Measurements from ENCODE around the gene HDHD3.
"Not testable (repeated sequence)": the region's sequence is repeated elsewhere in the genome, so short reads cannot be mapped to it uniquely, and the experiment has no call there.

The HDHD3 gene, protein sequence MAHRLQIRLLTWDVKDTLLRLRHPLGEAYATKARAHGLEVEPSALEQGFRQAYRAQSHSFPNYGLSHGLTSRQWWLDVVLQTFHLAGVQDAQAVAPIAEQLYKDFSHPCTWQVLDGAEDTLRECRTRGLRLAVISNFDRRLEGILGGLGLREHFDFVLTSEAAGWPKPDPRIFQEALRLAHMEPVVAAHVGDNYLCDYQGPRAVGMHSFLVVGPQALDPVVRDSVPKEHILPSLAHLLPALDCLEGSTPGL

DNA sequence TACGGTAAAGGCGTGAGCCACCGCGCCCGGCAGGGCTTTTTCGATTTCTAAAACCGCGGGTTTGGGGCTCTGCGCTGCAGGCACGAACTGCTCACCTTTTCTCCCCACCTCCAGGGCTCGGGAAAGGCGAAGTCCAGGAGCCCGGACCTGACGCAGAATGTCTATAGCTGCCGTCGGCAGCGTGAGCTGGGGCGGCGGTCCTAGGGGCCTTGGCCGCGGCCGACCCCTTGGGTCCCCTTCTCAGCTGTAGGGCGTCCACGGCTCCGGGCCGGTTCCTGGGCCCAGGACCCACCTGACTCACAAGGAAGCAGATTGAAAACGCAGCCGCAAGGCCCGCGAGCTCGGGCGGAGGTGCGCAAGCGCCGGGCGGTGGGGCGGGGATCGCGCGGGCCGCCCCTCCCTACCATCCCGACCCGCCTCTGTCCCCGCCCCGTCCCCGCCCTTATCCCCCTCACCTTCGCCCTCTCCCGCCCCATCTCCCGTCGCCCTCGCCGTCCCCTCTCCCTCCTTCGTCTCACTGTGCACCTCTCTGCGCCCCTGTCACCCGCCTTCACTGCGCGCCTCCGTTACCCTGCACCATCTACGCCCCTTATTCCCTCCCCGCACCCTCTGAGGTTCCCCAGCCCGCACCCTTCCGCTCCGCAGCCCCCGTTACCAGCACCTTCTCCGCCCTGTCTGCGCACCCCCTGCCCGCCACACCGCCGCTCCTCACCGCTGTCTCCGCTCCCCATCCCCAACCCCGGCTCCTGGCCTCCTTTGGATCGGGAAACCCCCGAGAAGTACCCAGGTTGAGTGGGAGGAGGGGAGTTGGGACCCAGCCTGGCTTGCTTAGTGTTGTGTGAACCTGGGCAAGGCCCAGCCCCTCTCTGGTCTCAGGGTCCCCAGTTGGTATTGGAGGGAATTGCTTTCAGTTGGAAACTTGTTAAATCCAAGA is at the start of gene HDHD3:
Gene HDHD3 (minus strand): TSS at position 353 of the 934 bp plus-strand sequence. CDS start 2,632 bp downstream, outside the sequence.
- DNase-seq = peak; percentile 93

DNA sequence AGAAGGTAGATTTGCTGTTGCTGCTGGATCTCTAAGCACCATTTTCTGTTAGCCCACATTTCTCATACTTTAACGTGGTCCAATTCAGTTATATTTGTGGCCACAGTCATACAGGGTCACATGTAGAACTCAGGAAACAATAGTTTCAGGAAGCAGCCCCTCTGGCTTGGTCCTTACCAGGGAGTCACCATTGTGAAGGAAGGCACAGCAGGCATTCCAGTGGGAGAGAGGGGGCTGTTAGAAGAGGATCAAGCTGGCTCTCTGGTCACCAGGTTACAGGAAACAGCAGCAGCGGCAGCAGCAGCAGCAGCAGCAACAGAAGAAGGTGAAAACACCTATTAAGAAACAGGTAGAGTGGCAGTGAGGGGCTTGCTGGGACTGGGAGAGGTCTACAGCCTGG is 48.3 kb upstream of the HDHD3 start:
- DNase-seq = no peak

DNA sequence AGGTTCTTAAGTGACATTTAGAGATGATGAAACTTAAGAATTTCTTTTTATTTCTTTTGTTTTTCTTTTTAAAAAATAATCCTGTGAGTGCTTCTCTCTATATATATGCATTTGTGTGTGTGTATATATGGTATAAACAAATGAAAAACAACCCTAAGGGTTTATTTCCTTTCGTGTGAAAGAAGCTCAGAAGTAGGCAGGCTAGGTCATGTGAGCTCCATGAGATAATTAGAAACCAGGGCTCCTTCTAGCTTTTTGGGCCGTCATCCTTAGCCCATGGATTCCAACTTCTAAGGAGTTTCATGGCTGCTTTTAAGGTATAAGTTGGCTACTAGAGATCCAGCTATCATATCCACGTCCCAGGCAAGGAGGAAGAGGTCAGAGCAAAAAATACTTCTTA is 44.9 kb upstream of the HDHD3 start:
- DNase-seq = no peak

DNA sequence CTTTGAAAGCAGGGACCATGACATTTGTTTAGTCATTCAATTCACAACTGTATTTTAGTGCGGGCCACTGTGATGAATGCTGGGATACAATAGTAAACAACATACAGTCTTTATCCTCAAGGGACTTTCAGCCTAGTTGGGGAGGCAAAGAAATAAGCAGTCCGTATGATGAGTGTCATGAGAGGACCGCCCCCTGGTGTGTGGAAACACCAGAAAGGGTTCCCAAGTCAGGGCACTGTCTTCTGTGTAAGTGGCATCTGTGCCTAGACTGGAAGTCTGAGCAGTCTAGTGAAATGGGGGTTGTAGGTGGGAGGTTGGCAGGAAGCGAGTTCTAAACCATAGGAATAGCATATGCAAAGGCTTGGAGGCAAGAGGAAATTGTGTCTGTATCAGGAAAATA is 40.6 kb upstream of the HDHD3 start:
- peak; percentile 22 for DNase-seq

DNA sequence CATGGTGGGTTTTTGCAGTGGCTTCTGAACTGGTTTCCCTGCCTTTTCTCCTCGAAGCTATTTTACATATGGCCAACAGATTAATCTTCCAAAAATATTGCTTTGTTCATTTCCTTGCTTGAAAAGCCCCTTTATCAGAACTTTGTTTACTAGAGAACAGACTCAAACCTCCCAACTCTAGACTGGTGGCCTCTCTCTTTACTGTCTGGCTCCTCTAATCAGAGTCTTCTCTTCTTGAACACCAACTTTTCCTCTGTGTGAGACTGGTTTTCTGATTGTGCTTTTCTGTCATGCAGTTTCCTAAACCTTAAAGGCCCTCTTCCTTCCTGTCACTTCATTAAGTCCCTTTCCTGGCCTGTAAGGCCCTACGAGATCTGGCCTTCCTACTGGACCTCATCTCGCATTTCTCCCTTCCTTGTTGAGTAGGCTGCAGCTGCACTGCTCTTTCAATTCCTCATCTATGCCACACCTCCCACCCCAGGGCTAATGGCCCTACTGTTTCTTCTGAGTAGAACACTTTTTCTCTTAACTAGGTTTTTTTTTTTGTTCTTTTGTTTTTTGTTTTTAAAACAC is 39.4 kb upstream of the HDHD3 start:
- DNase-seq = no peak

DNA sequence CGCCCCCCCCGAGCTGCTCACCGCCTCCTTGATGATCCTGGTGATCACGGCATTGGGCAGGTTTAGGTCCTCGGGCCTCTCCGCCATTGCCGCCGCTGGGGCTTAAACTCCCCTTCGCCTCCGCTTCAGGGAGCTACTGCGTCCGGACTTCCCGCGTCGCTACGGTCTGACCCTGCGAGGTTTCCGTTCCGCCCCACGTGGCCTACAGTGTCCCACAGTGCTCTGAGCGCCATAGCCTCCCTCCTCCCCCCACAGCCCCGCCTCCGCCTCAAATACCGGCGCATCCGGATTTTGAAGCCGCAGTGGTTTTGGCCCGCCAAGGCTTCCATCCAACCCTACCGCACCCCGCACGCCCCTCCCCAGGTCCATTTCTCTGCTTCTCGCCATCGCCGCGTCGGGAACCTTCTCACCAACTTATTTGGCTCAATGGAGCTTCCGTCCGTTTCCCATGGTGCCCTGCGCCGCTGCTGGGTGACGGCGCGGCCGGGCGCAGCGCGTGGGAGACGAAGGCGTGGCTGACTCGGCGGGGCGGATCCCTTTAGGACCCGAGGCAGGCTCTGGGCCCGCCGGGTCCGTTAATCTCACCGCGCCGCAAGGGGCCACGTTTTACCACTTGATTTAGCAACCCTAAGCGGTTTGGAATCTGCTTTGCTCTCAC is 33.5 kb upstream of the HDHD3 start, which contains the start of the genes C9orf43 and POLE3:
Gene C9orf43 (plus strand): TSS at position 541 of the 658 bp plus-strand sequence. CDS start 2,747 bp downstream, outside the sequence.
Gene POLE3 (minus strand): TSS at position 469 of the 658 bp plus-strand sequence. CDS start 382 bp downstream, at position 87.
- peak; percentile 95 for DNase-seq

DNA sequence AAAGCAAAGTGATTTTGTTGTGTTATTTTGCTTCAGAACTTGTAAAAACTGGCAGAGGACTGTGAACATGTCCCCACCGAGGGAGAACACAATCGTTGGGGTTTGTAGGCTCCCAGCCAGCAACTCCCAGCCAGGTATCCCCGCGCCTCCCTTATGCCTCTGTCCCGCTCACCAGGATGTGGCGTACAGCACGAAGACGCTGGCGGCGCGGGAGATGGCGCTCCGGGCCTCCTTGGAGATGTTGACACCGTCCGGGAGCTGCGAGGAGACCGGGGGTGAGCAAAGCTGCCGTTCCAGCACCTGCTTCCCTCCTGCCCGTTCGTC is 33.1 kb upstream of the HDHD3 start:
- no peak for DNase-seq

DNA sequence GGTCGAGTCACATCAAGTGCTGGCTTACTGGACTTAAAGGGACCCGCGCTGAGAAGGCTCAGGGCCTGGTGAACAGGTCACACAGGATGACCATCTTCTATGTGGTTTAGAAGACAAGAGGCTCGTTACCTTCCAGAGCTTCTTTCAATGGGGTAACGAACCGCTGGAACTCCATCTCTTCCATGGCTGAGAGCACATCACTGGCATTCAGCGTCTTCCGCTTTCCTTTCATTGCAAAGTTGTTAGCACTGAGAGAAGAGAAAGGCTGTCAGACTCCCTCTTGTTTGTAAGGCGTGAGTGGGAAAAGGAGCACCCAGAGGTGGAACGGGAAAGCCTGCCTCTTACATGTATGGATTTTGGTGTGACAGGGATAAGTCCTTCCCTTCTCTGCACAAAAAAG is 32.7 kb upstream of the HDHD3 start:
- no peak for DNase-seq

DNA sequence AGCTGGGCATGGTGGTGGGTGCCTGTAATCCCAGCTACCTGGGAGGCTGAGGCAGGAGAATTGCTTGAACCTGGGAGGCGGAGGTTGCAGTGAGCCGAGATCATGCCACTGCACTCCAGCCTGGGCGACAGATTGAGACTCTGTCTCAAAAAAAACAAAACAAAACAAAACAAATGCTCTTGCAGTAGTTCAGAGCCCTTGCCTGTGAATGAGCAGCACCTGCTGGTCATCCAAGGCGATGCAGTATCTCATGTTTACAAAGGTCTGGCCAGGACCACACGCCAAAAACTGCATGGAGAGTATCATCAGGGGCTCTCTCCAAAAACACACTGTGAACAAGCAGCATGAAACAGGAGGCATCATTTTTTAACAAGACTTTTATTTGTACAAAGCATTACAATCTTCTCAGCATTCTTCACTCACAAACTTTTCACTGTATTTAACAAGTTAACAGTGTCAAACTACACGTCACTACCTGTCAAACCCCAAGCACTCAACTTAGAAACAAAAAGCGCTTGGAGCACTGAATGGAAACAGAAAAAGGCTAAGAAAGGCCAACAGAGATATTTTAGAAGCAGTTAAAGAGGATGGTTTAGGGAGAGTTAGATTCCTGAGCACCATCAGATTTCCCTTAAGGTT is 30.2 kb upstream of the HDHD3 start:
- peak; percentile 59 for DNase-seq

DNA sequence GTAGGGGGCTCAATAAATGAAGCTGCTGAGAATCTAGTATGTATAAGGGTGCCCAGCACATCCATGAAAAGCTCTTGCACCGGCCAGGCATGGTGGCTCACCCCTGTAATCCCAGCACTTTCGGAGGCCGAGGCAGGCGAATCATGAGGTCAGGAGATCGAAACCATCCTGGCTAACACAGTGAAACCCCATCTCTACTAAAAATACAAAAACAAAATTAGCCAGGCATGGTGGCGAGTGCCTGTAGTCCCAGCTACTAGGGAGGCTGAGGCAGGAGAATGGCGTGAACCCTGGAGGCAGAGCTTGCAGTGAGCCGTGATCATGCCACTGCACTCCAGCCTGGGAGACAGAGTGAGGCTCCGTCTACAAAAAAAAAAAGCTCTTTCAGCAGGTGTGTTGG is 29.6 kb upstream of the HDHD3 start:
- DNase-seq = not testable (repeated sequence)

DNA sequence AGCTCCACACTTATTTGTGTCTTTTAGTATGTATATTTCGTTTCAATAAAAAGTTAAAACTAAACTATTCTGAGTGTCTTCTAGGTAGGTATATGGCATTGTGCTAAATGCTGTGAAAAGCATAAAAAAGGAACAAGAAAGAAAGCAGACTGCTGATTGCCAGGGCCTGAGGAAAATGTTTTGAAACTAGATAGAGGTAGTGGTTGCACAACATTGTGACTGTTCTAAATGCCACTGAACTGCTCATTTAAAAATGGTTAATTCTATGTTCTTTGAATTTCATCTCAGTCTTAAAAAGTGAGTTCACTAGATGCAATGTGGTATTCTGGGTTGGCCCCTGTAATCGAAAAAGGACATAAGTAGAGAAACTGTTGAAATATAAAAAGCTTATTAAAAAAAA is 26.9 kb upstream of the HDHD3 start:
- no peak for DNase-seq

DNA sequence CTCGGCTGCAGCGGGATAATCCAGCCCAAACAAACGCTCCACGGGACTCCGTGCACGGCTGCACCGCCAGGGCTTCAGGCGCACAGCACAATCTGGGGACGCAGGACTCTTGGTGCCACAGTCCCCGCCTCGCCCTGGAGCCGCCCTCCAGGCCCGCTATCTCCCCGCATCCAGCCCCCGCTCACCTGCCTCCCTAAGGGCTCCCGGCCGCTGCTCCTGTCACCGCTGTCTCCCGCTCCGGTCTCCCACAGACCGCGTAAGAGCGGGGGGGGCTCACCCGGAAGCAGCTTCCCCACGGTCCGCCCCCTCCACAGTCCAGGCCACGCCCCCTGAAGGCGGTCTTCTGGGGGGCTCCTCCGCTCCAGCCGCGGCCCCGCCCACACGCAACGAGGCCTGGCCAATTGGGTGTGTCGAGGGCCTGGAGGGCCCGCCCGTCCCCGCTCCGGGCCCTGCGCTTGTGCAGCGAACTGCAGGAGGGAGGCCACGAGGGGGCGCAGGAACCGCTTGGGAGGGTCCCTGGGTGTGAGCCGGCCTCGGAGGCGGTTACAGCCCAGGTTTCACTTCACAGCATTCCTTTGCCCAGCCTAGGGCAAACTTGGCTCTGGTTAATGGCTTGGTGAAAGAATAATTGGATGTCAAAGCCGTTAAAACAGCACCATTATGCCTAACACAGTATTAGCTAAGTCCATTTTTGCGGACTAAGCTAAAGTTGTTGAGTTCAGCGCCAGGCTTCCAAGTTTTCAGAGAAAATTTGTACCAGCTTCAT is 24.4 kb upstream of the HDHD3 start, which contains the start of gene ALAD:
Gene ALAD (minus strand): TSS at position 258 of the 766 bp plus-strand sequence. CDS start 7,725 bp downstream, outside the sequence.
- DNase-seq = peak; percentile 100

DNA sequence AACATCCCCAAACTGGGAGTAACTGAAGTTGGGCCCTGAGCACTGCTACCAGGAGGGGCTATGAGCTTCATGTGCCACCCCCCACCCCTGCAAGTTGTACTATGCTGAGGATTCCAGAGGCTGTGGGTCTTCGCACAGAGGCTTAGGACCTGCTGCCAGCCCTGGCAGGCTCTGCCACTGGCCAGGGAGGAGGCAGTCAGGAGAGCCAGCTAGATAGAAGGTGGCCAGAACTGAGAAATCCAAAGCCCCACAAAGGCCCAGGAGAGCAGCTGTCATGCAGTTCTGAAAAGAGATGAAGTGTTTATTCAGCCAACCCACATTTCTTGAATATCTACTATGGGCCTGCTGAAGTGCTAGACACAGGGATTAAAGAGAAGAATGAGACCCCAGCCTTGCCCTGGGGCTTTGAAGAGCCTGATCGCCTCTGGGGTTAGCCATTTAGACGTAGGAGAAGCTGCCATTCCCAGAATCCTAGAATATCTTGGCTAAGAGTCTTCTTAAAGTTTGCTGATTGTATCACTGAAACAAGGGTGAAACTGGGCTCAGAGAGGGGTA is 22.9 kb upstream of the HDHD3 start:
- DNase-seq = no peak

DNA sequence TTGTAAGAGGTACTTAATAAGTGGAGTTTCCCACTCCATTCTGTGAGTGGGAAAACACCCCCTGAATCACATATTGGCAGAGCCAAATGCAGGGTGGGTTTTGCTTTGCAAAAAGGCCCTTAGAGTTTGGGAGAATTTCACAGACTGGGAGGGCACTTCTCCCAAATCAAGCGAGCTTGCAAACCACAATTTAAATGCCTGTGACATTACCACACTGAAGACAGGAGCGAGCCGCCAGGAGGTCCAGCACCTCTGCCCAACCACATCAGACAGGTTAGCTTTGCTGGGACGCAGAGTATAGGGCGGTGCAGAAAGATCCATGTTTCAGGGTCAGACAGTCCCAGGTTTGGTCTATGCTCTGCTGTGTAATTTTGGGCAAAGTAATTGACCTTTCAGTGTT is 22.0 kb upstream of the HDHD3 start:
- no peak for DNase-seq

DNA sequence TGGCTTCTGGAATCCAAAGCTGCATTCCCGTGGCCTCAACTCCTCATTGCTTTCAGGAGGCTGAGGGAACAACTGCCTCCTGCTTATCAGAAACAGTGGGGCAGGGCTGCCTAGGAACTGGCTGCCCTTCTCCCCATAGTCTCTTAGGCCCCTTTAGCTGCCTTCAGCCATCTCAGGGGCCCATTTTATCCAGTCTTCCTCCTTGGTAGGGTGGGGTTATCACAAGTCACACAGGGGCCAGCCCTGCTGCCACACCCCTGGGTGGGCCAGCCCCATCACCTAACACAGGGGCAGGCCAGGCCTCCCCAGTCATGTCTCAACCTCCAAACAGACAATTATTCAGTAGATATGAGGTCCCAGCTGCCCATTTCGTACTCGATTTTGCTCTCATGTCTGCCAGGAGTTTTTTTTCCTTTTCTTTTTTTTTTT is 20.4 kb upstream of the HDHD3 start:
- DNase-seq = no peak

DNA sequence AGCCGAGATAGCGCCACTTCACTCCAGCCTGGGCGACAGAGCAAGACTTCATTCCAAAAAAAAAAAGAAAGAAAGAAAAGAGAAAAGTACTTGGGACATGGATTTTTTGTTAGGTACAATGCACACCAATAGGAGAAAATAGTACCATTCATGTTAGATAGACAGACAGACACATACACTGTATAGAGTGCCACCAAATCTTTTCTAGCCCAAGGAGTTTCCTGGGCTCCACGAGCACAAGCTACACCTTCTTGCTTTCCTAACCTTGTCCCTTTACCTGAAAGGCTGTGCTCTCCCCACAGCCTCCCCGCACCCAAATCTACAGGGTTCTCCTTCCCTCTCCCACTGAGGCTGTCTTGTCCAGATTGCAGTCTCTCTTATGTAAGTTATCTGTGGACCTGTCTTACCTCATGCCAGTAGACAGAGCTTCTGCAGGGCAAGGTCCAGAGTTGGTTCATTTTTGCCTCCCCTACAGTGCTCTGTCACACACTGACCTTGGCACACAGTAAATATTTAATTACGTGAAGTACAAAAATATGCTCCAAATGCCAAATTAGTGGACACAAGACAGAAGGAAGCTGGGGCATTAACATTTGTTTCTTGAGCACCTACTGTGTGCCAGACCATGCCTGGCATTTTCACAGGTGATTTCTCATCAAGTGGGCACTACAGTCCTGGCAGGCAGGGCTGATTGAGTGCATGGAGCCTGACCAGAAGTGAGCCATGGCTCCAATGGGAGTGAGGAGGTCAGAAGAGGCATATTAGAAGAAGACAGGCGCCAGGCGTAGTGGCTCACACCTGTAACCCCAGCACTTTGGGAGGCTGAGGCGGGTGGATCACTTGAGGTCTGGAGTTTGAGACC is 18.4 kb upstream of the HDHD3 start:
- no peak for DNase-seq

DNA sequence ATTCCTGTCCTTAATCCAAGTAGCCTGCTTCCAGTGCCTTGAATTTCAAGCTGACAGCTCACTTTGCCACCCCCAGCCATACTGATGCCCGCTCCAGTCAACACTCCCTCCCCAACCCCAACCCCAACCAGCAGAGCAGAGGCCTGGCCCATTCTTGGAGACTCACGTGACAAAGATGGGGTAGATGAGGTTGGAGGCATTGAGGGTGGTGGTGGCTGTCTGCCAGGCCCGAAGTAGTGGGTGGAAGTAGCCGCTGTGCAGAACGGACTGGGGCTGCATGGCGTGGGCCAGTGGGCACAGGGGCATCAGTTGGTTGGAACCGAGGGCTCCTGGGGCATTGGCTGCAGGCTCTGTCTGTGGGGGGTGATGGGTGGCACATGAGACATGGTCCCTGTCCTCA is 16.5 kb upstream of the HDHD3 start:
- no peak for DNase-seq

DNA sequence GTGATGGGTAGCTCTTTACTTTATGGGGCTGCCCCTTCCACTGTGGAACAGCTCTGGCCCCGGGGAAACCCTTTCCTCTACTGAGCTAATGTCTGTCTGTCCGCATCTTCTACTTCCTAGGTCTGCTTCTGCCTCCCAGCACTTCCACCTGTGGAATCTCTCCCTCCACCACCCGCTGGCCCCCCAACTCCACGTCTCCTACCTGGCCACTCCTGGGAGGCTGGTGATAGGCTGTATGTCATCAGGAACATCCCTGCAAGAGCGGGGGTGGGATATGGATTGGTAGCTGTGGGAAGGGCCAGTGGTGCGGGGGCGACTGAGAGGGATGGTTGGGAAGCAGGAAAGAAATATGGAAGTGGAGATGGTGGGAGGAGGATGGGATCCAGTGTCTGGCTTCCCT is 15.1 kb upstream of the HDHD3 start:
- DNase-seq = no peak

DNA sequence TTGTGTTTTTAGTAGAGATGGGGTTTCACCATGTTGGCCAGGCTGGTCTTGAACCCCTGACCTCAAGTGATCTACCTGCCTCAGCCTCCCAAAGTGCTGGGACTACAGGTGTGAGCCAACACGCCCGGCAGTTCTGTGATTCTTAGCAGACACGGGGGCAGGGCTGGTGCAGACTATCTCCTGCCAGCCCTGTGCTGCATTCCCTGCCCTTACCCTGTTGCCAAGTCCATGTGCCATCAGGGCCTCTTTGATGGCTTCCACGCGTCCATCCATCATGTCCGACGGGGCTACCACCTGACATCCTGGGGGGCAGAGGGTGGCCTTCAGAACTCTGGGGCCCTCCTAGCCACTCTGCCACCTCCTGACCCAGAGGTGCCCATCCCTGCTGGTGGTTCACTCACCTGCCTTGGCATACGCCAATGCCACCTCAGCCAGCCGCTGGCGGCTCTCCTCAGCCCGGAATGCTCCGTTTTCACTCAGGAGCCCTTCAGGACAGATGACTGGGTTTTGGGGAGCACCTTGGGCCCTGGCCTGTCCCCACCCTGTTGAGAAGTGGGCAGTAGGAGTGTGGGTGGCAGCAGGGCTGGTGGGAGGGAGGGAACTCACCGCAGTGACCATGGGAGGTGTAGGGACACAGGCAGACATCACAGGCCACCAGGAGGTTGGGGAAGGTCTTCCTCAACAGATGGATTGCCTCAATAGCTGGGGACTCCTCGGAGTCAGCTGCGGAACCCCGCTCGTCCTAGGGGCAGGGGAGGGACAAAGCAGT is 13.6 kb upstream of the HDHD3 start:
- DNase-seq = no peak
